HG02642 (cell line): Measurements from ENCODE around the gene RAPGEF5.

Source experiments
- ATAC-seq: cut with Tn5 transposase; IDR thresholded peaks from one replicate; pipeline ENCODE4 v1.9.1; 2021; ENCODE audit warnings: mild to moderate bottlenecking; ENCODE audit not compliant: unreplicated experiment, poor library complexity

The RAPGEF5 gene

GRCh38 chr7:22319424-22320403, 37.2 kb downstream of the RAPGEF5 start:
- ATAC-seq: no peak

GRCh38 chr7:22318376-22318775, 38.6 kb downstream of the RAPGEF5 start:
- no peak for ATAC-seq

GRCh38 chr7:22317632-22318031, 39.3 kb downstream of the RAPGEF5 start:
- ATAC-seq: no peak

- no peak for ATAC-seq
Measured at GRCh38 chr7:22316914-22317313, 40.0 kb downstream of the RAPGEF5 start.

- no peak for ATAC-seq
Measured at GRCh38 chr7:22307816-22308215, 49.1 kb downstream of the RAPGEF5 start.

- ATAC-seq: no peak
Measured at GRCh38 chr7:22305706-22306105, 51.2 kb downstream of the RAPGEF5 start.

- no peak for ATAC-seq
Measured at GRCh38 chr7:22302951-22303423, 54.0 kb downstream of the RAPGEF5 start.

- ATAC-seq: no peak
Measured at GRCh38 chr7:22302193-22302592, 54.8 kb downstream of the RAPGEF5 start.

GRCh38 chr7:22301790-22302189, 55.2 kb downstream of the RAPGEF5 start:
- ATAC-seq: no peak

- ATAC-seq: no peak
Measured at GRCh38 chr7:22300839-22301238, 56.1 kb downstream of the RAPGEF5 start.

GRCh38 chr7:22296916-22297315, 60.0 kb downstream of the RAPGEF5 start:
- ATAC-seq: no peak

GRCh38 chr7:22296265-22296566, 60.7 kb downstream of the RAPGEF5 start:
- ATAC-seq: no peak

GRCh38 chr7:22295402-22296264, 61.3 kb downstream of the RAPGEF5 start:
- ATAC-seq: no peak

GRCh38 chr7:22292531-22292930, 64.4 kb downstream of the RAPGEF5 start:
- ATAC-seq: no peak

- ATAC-seq: no peak
Measured at GRCh38 chr7:22291977-22292376, 65.0 kb downstream of the RAPGEF5 start.

- ATAC-seq: no peak
Measured at GRCh38 chr7:22288202-22288601, 68.8 kb downstream of the RAPGEF5 start.

GRCh38 chr7:22287412-22287811, 69.5 kb downstream of the RAPGEF5 start:
- no peak for ATAC-seq

GRCh38 chr7:22286436-22286835, 70.5 kb downstream of the RAPGEF5 start:
- ATAC-seq: no peak

GRCh38 chr7:22281481-22281880, 75.5 kb downstream of the RAPGEF5 start:
- no peak for ATAC-seq

- no peak for ATAC-seq
Measured at GRCh38 chr7:22280031-22280430, 76.9 kb downstream of the RAPGEF5 start.

GRCh38 chr7:22278660-22279059, 78.3 kb downstream of the RAPGEF5 start:
- no peak for ATAC-seq
